Measurements from ENCODE around the gene MAP3K9. TPM values are rescaled to one million over a fixed set of nuclear protein-coding genes. Genes with fewer than 3 reads are reported as not detected.
"Not testable (repeated sequence)": the region's sequence is repeated elsewhere in the genome, so short reads cannot be mapped to it uniquely, and the experiment has no call there.

Gene MAP3K9
- polyA plus RNA-seq (2013, experiment 1 of 4) = 11.4 TPM
- polyA plus RNA-seq (2013, experiment 2 of 4) = 14.6 TPM
- 7.6 TPM for polyA plus RNA-seq (2013, experiment 3 of 4)
- polyA plus RNA-seq (2013, experiment 4 of 4) = 9.2 TPM

- Histone ChIP-seq H3K27ac (ENCODE audit: insufficient read depth, low read depth, low read length, poor library complexity, severe bottlenecking) (peak within 1 kb of the TSS; percentile 87), H3K36me3 (ENCODE audit: control insufficient read depth, insufficient read depth, low read length) (no peaks in the 10 kb centered on the region), H3K4me3 (ENCODE audit: insufficient read depth, low read depth, low read length) (peak within 1 kb of the TSS; percentile 73), H3K9me3 (ENCODE audit: control insufficient read depth, low read length) (no peaks in the 10 kb centered on the region), H3K27me3 (ENCODE audit: control insufficient read depth, insufficient read depth, low read length, poor library complexity, severe bottlenecking) (no peaks in the 10 kb centered on the region), H3K4me1 (ENCODE audit: control insufficient read depth, insufficient read depth, low read length) (peaks cover 31% of the 10 kb centered on the region)
- WGBS, 2 experiments = 0% methylated on average over 89 of the region's 89 CpGs
These were observed at the start of gene MAP3K9 for GRCh38 chr14:70809225-70810219. MAP3K9 (minus strand) TSS chr14:70809513; CDS start chr14:70809171, 342 bp downstream.

GRCh38 chr14:70858641-70859040 lies 49.3 kb upstream of the MAP3K9 start:
- Histone ChIP-seq H3K36me3 (ENCODE audit: control insufficient read depth, insufficient read depth, low read length) (no peaks in the 10 kb centered on the region), H3K4me3 (ENCODE audit: insufficient read depth, low read depth, low read length) (no peak overlapping the region), H3K9me3 (ENCODE audit: control insufficient read depth, low read length) (no peaks in the 10 kb centered on the region), H3K27me3 (ENCODE audit: control insufficient read depth, insufficient read depth, low read length, poor library complexity, severe bottlenecking) (no peaks in the 10 kb centered on the region), H3K4me1 (ENCODE audit: control insufficient read depth, insufficient read depth, low read length) (no peaks in the 10 kb centered on the region), H3K27ac (ENCODE audit: insufficient read depth, low read depth, low read length, poor library complexity, severe bottlenecking) (no peak overlapping the region)
- WGBS, 2 experiments = 86 to 91% methylated on average over 5 of the region's 5 CpGs

DNA sequence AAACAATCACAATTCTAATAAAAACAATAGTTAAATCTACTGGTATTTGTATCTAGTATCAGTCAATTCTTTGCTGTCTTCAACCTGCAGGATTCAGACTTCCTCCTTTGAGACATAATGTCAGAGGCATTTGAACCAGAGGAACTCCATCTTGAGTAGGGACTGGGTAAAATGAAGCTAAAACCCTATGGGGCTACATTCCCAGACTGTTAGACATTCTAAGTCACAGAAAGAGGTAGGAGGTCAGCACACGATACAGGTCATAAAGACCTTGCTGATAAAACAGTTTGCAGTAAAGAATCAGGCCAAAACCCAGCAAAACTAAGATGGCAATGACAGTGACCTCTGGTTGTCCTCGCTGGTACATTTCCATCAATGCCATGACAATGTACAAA lies 48.2 kb upstream of the MAP3K9 start:
- Histone ChIP-seq H3K36me3 (ENCODE audit: control insufficient read depth, insufficient read depth, low read length) (no peaks in the 10 kb centered on the region), H3K4me3 (ENCODE audit: insufficient read depth, low read depth, low read length) (no peak overlapping the region), H3K4me1 (ENCODE audit: control insufficient read depth, insufficient read depth, low read length) (no peaks in the 10 kb centered on the region), H3K27ac (ENCODE audit: insufficient read depth, low read depth, low read length, poor library complexity, severe bottlenecking) (no peak overlapping the region), H3K9me3 (ENCODE audit: control insufficient read depth, low read length) (no peaks in the 10 kb centered on the region), H3K27me3 (ENCODE audit: control insufficient read depth, insufficient read depth, low read length, poor library complexity, severe bottlenecking) (no peaks in the 10 kb centered on the region)
- WGBS, 2 experiments = 94 to 97% methylated on average over 2 of the region's 2 CpGs

DNA sequence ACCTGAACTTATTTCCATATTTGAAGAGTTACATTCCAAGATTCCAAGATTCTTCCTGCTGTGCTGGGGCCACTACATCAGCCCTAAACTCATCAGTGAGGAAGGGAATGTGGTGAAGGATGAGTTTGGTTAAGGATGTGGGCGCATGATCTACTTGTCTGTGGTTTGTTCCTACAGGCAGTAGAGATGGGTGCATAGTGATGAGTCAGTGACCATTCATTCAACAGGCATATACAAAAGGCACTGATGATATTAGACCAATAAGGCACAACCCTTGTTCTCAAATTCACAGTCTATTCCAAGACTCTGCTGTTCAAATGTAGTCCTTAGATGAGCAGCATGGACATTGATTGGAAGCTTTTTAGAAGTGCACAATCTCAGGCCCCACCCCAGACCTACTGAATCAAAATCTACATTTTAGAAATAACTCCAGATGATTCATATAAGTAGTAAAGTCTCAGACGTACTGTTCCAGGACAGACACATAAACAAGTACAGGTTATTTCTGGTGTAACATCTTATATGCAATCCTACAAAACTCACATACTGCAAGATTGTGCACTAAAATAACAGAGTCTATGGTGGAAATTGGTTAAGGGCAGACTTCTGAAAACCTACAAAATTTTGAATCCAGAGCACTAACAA lies 47.7 kb upstream of the MAP3K9 start:
- Histone ChIP-seq H3K27me3 (ENCODE audit: control insufficient read depth, insufficient read depth, low read length, poor library complexity, severe bottlenecking) (no peaks in the 10 kb centered on the region), H3K9me3 (ENCODE audit: control insufficient read depth, low read length) (no peaks in the 10 kb centered on the region), H3K27ac (ENCODE audit: insufficient read depth, low read depth, low read length, poor library complexity, severe bottlenecking) (no peak overlapping the region), H3K4me3 (ENCODE audit: insufficient read depth, low read depth, low read length) (no peak overlapping the region), H3K4me1 (ENCODE audit: control insufficient read depth, insufficient read depth, low read length) (no peaks in the 10 kb centered on the region), H3K36me3 (ENCODE audit: control insufficient read depth, insufficient read depth, low read length) (no peaks in the 10 kb centered on the region)
- WGBS, 2 experiments = 92 to 100% methylated on average over 2 of the region's 2 CpGs

- Histone ChIP-seq H3K9me3 (ENCODE audit: control insufficient read depth, low read length) (no peaks in the 10 kb centered on the region), H3K4me1 (ENCODE audit: control insufficient read depth, insufficient read depth, low read length) (no peaks in the 10 kb centered on the region), H3K27ac (ENCODE audit: insufficient read depth, low read depth, low read length, poor library complexity, severe bottlenecking) (no peak overlapping the region), H3K27me3 (ENCODE audit: control insufficient read depth, insufficient read depth, low read length, poor library complexity, severe bottlenecking) (no peaks in the 10 kb centered on the region), H3K4me3 (ENCODE audit: insufficient read depth, low read depth, low read length) (no peak overlapping the region), H3K36me3 (ENCODE audit: control insufficient read depth, insufficient read depth, low read length) (no peaks in the 10 kb centered on the region)
- 74 to 91% methylated on average over 5 of the region's 5 CpGs for WGBS, 2 experiments
These were observed 46.2 kb upstream of the MAP3K9 start for GRCh38 chr14:70855486-70855885.

DNA sequence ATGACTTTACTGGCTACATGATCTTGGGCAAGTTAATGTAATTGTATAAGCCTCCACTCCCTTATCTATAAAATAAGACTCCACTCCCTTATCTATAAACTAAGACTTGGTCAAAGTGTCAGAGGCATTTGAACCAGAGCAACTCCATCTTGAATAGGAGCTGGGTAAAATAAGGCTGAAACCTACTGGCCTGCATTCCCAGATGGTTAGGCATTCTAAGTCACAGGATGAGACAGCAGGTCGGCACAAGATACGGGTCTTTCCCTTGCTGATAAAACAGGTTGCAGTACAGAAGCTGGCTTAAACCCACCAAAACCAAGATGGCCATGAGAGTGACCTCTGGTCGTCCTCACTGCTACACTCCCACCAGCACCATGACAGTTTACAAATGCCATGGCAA lies 44.3 kb upstream of the MAP3K9 start:
- not testable (repeated sequence) for H3K36me3 ChIP-seq (ENCODE audit: control insufficient read depth, insufficient read depth, low read length); H3K27ac ChIP-seq (ENCODE audit: insufficient read depth, low read depth, low read length, poor library complexity, severe bottlenecking); H3K4me1 ChIP-seq (ENCODE audit: control insufficient read depth, insufficient read depth, low read length); H3K9me3 ChIP-seq (ENCODE audit: control insufficient read depth, low read length); H3K4me3 ChIP-seq (ENCODE audit: insufficient read depth, low read depth, low read length); H3K27me3 ChIP-seq (ENCODE audit: control insufficient read depth, insufficient read depth, low read length, poor library complexity, severe bottlenecking)
- 82 to 85% methylated on average over 3 of the region's 3 CpGs for WGBS, 2 experiments

GRCh38 chr14:70847406-70848090 lies 38.2 kb upstream of the MAP3K9 start:
- no peak overlapping the region for H3K27ac ChIP-seq (ENCODE audit: insufficient read depth, low read depth, low read length, poor library complexity, severe bottlenecking)

DNA sequence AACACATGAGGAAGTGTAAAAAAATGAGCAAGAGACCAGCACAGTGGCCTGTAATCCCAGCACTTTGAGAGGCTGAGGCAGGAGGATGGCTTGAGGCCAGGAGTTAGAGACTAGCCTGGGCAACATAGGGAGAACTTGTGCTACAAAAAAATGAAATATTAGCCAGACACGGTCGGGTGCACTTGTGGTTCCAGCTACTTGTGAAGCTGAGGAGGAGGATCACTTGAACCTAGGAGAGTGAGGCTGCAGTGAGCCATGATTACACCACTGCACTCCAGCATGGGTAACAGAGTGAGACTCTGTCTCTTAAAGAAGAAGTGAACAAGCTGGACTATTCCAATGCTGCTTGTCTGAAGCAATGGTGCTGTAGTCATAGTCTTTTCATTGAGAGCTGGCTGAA lies 36.3 kb upstream of the MAP3K9 start:
- 90 to 93% methylated on average over 2 of the region's 2 CpGs for WGBS, 2 experiments
- no peak overlapping the region for H3K27ac ChIP-seq (ENCODE audit: insufficient read depth, low read depth, low read length, poor library complexity, severe bottlenecking)

More at GRCh38 chr14:70847406-70848090, 38.2 kb upstream of the MAP3K9 start:
- WGBS, 2 experiments = 96 to 100% methylated on average over 2 to 3 of the region's 3 CpGs
- Histone ChIP-seq H3K9me3 (ENCODE audit: control insufficient read depth, low read length) (no peaks in the 10 kb centered on the region), H3K27me3 (ENCODE audit: control insufficient read depth, insufficient read depth, low read length, poor library complexity, severe bottlenecking) (no peaks in the 10 kb centered on the region), H3K4me3 (ENCODE audit: insufficient read depth, low read depth, low read length) (no peak overlapping the region), H3K4me1 (ENCODE audit: control insufficient read depth, insufficient read depth, low read length) (no peaks in the 10 kb centered on the region), H3K36me3 (ENCODE audit: control insufficient read depth, insufficient read depth, low read length) (no peaks in the 10 kb centered on the region)

DNA sequence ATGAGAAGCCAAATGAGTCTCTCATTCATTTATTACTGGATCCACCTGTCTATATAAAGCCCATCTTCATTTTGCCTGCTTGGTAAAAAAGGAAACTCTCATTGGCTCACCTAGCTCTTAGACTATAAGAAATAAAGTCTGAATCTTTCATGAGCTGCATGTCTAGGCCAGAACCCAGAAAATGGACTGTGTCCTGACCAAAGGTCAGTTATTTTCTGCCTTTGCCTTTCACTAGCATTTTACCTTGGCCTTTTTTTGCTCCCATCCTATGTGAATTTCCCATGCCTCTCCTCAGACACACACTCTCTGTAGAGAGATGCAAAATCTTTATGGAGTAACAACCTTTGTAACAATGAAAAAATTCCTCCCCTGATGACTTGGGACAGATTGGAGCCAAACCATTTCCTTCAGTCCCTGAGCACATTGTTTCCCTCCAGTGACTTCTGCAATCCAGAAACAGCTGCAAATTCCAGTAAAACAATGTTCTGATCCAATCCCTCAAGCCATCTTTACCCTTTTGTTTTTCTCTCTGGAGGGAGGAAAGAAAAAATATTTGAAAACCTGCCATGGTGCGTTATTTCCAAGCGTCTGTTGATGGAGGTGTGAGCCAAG lies 33.6 kb upstream of the MAP3K9 start:
- no peak overlapping the region for H3K27ac ChIP-seq (ENCODE audit: insufficient read depth, low read depth, low read length, poor library complexity, severe bottlenecking)
- H3K4me3 ChIP-seq (ENCODE audit: insufficient read depth, low read depth, low read length) = no peak overlapping the region
- no peaks in the 10 kb centered on the region for H3K27me3 ChIP-seq (ENCODE audit: control insufficient read depth, insufficient read depth, low read length, poor library complexity, severe bottlenecking)
- WGBS, 2 experiments = 94 to 95% methylated on average over 2 of the region's 2 CpGs
- H3K9me3 ChIP-seq (ENCODE audit: control insufficient read depth, low read length) = no peaks in the 10 kb centered on the region
- no peaks in the 10 kb centered on the region for H3K36me3 ChIP-seq (ENCODE audit: control insufficient read depth, insufficient read depth, low read length)
- no peaks in the 10 kb centered on the region for H3K4me1 ChIP-seq (ENCODE audit: control insufficient read depth, insufficient read depth, low read length)

More for the DNA sequence above, 36.3 kb upstream of the MAP3K9 start:
- no peak overlapping the region for H3K4me3 ChIP-seq (ENCODE audit: insufficient read depth, low read depth, low read length)
- H3K27me3 ChIP-seq (ENCODE audit: control insufficient read depth, insufficient read depth, low read length, poor library complexity, severe bottlenecking) = no peaks in the 10 kb centered on the region
- H3K9me3 ChIP-seq (ENCODE audit: control insufficient read depth, low read length) = no peaks in the 10 kb centered on the region
- H3K4me1 ChIP-seq (ENCODE audit: control insufficient read depth, insufficient read depth, low read length) = no peaks in the 10 kb centered on the region
- no peaks in the 10 kb centered on the region for H3K36me3 ChIP-seq (ENCODE audit: control insufficient read depth, insufficient read depth, low read length)

Measured in ectodermal cell (in vitro differentiated cells).